Endodermal cell (in vitro differentiated cells): Measurements from ENCODE around the gene RALGPS2. TPM values are rescaled to one million over a fixed set of nuclear protein-coding genes. Genes with fewer than 3 reads are reported as not detected.

Source experiments
- DNase-seq: peaks from one replicate; pipeline ENCODE4 v3.0.0-alpha.2; 2017
- H3K27ac ChIP-seq: 2 replicates; pipeline ENCODE4 v1.5.1; 2013; ENCODE audit warnings: mild to moderate bottlenecking, low read depth, low read length, moderate library complexity
- H3K27me3 ChIP-seq: 2 replicates; pipeline ENCODE4 v1.6.1; 2013; ENCODE audit warnings: mild to moderate bottlenecking, low read length, moderate library complexity; ENCODE audit not compliant: insufficient read depth, control insufficient read depth, poor library complexity, severe bottlenecking
- H3K36me3 ChIP-seq: 2 replicates; pipeline ENCODE4 v1.7.0; 2013; ENCODE audit warnings: mild to moderate bottlenecking, low read length, moderate library complexity; ENCODE audit not compliant: control insufficient read depth, insufficient read depth
- H3K4me1 ChIP-seq: one replicate; pipeline ENCODE4 v1.7.0; 2013; ENCODE audit warnings: low read length; ENCODE audit not compliant: control insufficient read depth, insufficient read depth
- H3K4me3 ChIP-seq: 2 replicates; pipeline ENCODE4 v1.5.1; 2013; ENCODE audit warnings: mild to moderate bottlenecking, low read length, moderate library complexity
- H3K9ac ChIP-seq: 2 replicates; pipeline ENCODE4 v1.6.1; 2013; ENCODE audit warnings: mild to moderate bottlenecking, low read length, moderate library complexity; ENCODE audit not compliant: poor library complexity, severe bottlenecking; ENCODE audit errors: extremely low read depth
- H3K9me3 ChIP-seq: 2 replicates; pipeline ENCODE4 v1.6.1; 2013; ENCODE audit warnings: mild to moderate bottlenecking, low read length, moderate library complexity; ENCODE audit not compliant: control insufficient read depth
- H3K27ac Mint-ChIP-seq: 2 replicates; pipeline ENCODE4 v1.8.0; 2020; ENCODE audit warnings: mixed read lengths
- H3K27me3 Mint-ChIP-seq: 2 replicates; pipeline ENCODE4 v1.8.0; 2021; ENCODE audit warnings: mild to moderate bottlenecking, mixed read lengths; ENCODE audit not compliant: insufficient read depth
- H3K36me3 Mint-ChIP-seq: 2 replicates; pipeline ENCODE4 v1.8.0; 2020; ENCODE audit warnings: low read depth, mixed read lengths
- H3K4me1 Mint-ChIP-seq: 2 replicates; pipeline ENCODE4 v1.8.0; 2020; ENCODE audit warnings: mixed read lengths
- H3K4me3 Mint-ChIP-seq: 2 replicates; pipeline ENCODE4 v1.8.0; 2020; ENCODE audit warnings: mild to moderate bottlenecking, moderate library complexity, mixed read lengths
- H3K9me3 Mint-ChIP-seq: 2 replicates; pipeline ENCODE4 v1.8.0; 2020; ENCODE audit warnings: mild to moderate bottlenecking, mixed read lengths
- CTCF ChIP-seq: fragments of 200-600 bp; sonication (generic); conservative IDR thresholded peaks from 2 replicates; pipeline ENCODE4 v1.5.0; 2021; ENCODE audit warnings: antibody characterized with exemption, mild to moderate bottlenecking
- WGBS, 2 experiments: methylation state at CpG; one replicate each; pipeline versions ENCODE4 v1.1.5 to v1.1.7; 2013; ENCODE audit warnings: missing lambda C conversion rate in 2 of 2, mixed read lengths in 1 of 2; ENCODE audit not compliant: insufficient coverage in 1 of 2, insufficient read length in 1 of 2; 5-methylcytosine and 5-hydroxymethylcytosine counted together
- total RNA-seq, 2 donors: library from RNA; stranded (reverse); fragmentation: NEBNext Ultra II Directional in 1 of 2; extraction: Animal tissue kit (Norgen Biotek cat#: 25700) in 1 of 2; gene quantifications; 2 replicates in 1 of 2; 3 replicates in 1 of 2; pipeline ENCODE4 v1.2.1, GENCODE V29; 2021

RALGPS2 gene
- total RNA-seq, 2 donors from 2014 or later: 56.6 to 73.1 TPM

GRCh38 chr1:178802873-178803272 is 77.8 kb downstream of the RALGPS2 start:
- Histone ChIP-seq H3K36me3 (peaks cover 38% of the 10 kb centered on the region), H3K27me3 (no peaks in the 10 kb centered on the region), H3K9me3 (peaks cover 4% of the 10 kb centered on the region), H3K9ac (no peak overlapping the region), H3K4me1 (no peaks in the 10 kb centered on the region), H3K27ac (no peak overlapping the region), H3K4me3 (no peak overlapping the region)
- Mint-ChIP-seq H3K27ac (no peak overlapping the region), H3K4me1 (no peaks in the 10 kb centered on the region), H3K27me3 (no peaks in the 10 kb centered on the region), H3K36me3 (peaks cover 28% of the 10 kb centered on the region), H3K9me3 (peaks cover 2% of the 10 kb centered on the region), H3K4me3 (no peak overlapping the region)
- TF ChIP-seq CTCF: no peak
- no peak for DNase-seq
- 94 to 100% methylated on average over 2 to 3 of the region's 3 CpGs for WGBS, 2 experiments

- no peak overlapping the region for H3K27ac Mint-ChIP-seq
- H3K27ac ChIP-seq: no peak overlapping the region
- no peaks in the 10 kb centered on the region for H3K4me1 ChIP-seq
- H3K4me3 Mint-ChIP-seq: no peak overlapping the region
- WGBS, 2 experiments: 93 to 100% methylated on average over 2 to 6 of the region's 9 CpGs
- H3K9me3 ChIP-seq: peaks cover 4% of the 10 kb centered on the region
- H3K36me3 Mint-ChIP-seq: peaks cover 21% of the 10 kb centered on the region
- peaks cover 2% of the 10 kb centered on the region for H3K9me3 Mint-ChIP-seq
- H3K36me3 ChIP-seq: peaks cover 38% of the 10 kb centered on the region
- H3K27me3 Mint-ChIP-seq: no peaks in the 10 kb centered on the region
- no peaks in the 10 kb centered on the region for H3K27me3 ChIP-seq
- H3K4me3 ChIP-seq: no peak overlapping the region
- H3K4me1 Mint-ChIP-seq: no peaks in the 10 kb centered on the region
- no peak for DNase-seq
- H3K9ac ChIP-seq: no peak overlapping the region
- no peak for TF ChIP-seq CTCF
Measured at GRCh38 chr1:178806665-178807300, 81.7 kb downstream of the RALGPS2 start.

GRCh38 chr1:178808529-178808928 is 83.5 kb downstream of the RALGPS2 start:
- WGBS, 2 experiments: 83 to 90% methylated on average over 1 to 3 of the region's 3 CpGs
- no peaks in the 10 kb centered on the region for H3K4me1 ChIP-seq
- Mint-ChIP-seq H3K4me3 (no peak overlapping the region), H3K36me3 (peaks cover 22% of the 10 kb centered on the region), H3K9me3 (peaks cover 2% of the 10 kb centered on the region), H3K27me3 (no peaks in the 10 kb centered on the region), H3K4me1 (no peaks in the 10 kb centered on the region), H3K27ac (no peak overlapping the region)
- no peak for TF ChIP-seq CTCF
- no peak overlapping the region for H3K27ac ChIP-seq
- no peak overlapping the region for H3K9ac ChIP-seq
- DNase-seq: no peak
- no peak overlapping the region for H3K4me3 ChIP-seq
- H3K27me3 ChIP-seq: no peaks in the 10 kb centered on the region
- peaks cover 4% of the 10 kb centered on the region for H3K9me3 ChIP-seq
- peaks cover 42% of the 10 kb centered on the region for H3K36me3 ChIP-seq
